HG03558 (cell line): Measurements from ENCODE around the gene LIME1.
A peak's percentile ranks its signal among the peaks of the same experiment; 100 is the strongest.
"Not testable (repeated sequence)": the region's sequence is repeated elsewhere in the genome, so short reads cannot be mapped to it uniquely, and the experiment has no call there.

ENCODE experiments used
- ATAC-seq: cut with Tn5 transposase; IDR thresholded peaks from one replicate; pipeline ENCODE4 v1.9.1; 2021; ENCODE audit warnings: moderate number of reproducible peaks; ENCODE audit not compliant: unreplicated experiment; ENCODE audit errors: extremely low read depth

LIME1 gene

GRCh38 chr20:63706852-63707557 lies 29.5 kb upstream of the LIME1 start:
- ATAC-seq: no peak

GRCh38 chr20:63707558-63708300 lies 28.7 kb upstream of the LIME1 start, which contains the start of the genes ARFRP1 and ZGPAT:
Gene ARFRP1 (minus strand): TSS chr20:63707976. CDS start chr20:63707091, 885 bp downstream.
Gene ZGPAT (plus strand): TSS chr20:63708039. CDS start chr20:63708581, 542 bp downstream.
- peak; percentile 38 for ATAC-seq

- no peak for ATAC-seq
These were observed 27.9 kb upstream of the LIME1 start for GRCh38 chr20:63708301-63709148.

- ATAC-seq: no peak
These were observed 27.3 kb upstream of the LIME1 start for GRCh38 chr20:63709149-63709527.

GRCh38 chr20:63711085-63711645 lies 25.3 kb upstream of the LIME1 start:
- no peak for ATAC-seq

- no peak for ATAC-seq
These were observed 24.3 kb upstream of the LIME1 start for GRCh38 chr20:63712191-63712590.

GRCh38 chr20:63714858-63715257 lies 21.6 kb upstream of the LIME1 start:
- ATAC-seq: no peak

- ATAC-seq: no peak
These were observed 17.5 kb upstream of the LIME1 start for GRCh38 chr20:63718996-63719395.

GRCh38 chr20:63722967-63723622 lies 13.4 kb upstream of the LIME1 start:
- ATAC-seq: not testable (repeated sequence)

- not testable (repeated sequence) for ATAC-seq
These were observed 6.2 kb upstream of the LIME1 start for GRCh38 chr20:63730189-63730733.

GRCh38 chr20:63731410-63731809 lies 5.1 kb upstream of the LIME1 start:
- ATAC-seq: no peak

GRCh38 chr20:63732118-63733095 lies 4.1 kb upstream of the LIME1 start:
- ATAC-seq: no peak

- ATAC-seq: no peak
These were observed 3.3 kb upstream of the LIME1 start for GRCh38 chr20:63733117-63733516.

GRCh38 chr20:63733579-63734081 lies 2.8 kb upstream of the LIME1 start:
- no peak for ATAC-seq

- no peak for ATAC-seq
These were observed 2.1 kb upstream of the LIME1 start for GRCh38 chr20:63734111-63734945.

GRCh38 chr20:63734946-63735858 lies 1.3 kb upstream of the LIME1 start:
- no peak for ATAC-seq
